ENCODE results near the gene EXOC6B.
"Not testable (repeated sequence)": the region's sequence is repeated elsewhere in the genome, so short reads cannot be mapped to it uniquely, and the experiment has no call there.

EXOC6B gene

GRCh38 chr2:72544554-72544953 lies 281.3 kb downstream of the EXOC6B start:
- no peak for DNase-seq (ENCODE audit: low spot score)

GRCh38 chr2:72543497-72544216 lies 282.2 kb downstream of the EXOC6B start:
- no peak for DNase-seq (ENCODE audit: low spot score)

GRCh38 chr2:72539071-72539552 lies 286.7 kb downstream of the EXOC6B start:
- no peak for DNase-seq (ENCODE audit: low spot score)

GRCh38 chr2:72538486-72538885 lies 287.3 kb downstream of the EXOC6B start:
- DNase-seq (ENCODE audit: low spot score) = no peak

- not testable (repeated sequence) for DNase-seq (ENCODE audit: low spot score)
These were observed 290.2 kb downstream of the EXOC6B start for GRCh38 chr2:72535586-72535985.

GRCh38 chr2:72533765-72534164 lies 292.1 kb downstream of the EXOC6B start:
- no peak for DNase-seq (ENCODE audit: low spot score)

- DNase-seq (ENCODE audit: low spot score) = no peak
These were observed 298.4 kb downstream of the EXOC6B start for GRCh38 chr2:72527424-72527823.

- no peak for DNase-seq (ENCODE audit: low spot score)
These were observed 299.2 kb downstream of the EXOC6B start for GRCh38 chr2:72526623-72527022.

GRCh38 chr2:72524071-72524470 lies 301.8 kb downstream of the EXOC6B start:
- DNase-seq (ENCODE audit: low spot score) = no peak

GRCh38 chr2:72515696-72516095 lies 310.1 kb downstream of the EXOC6B start:
- DNase-seq (ENCODE audit: low spot score) = no peak

GRCh38 chr2:72513011-72513410 lies 312.8 kb downstream of the EXOC6B start:
- no peak for DNase-seq (ENCODE audit: low spot score)

GRCh38 chr2:72512376-72512775 lies 313.5 kb downstream of the EXOC6B start:
- no peak for DNase-seq (ENCODE audit: low spot score)

GRCh38 chr2:72511906-72512305 lies 313.9 kb downstream of the EXOC6B start:
- no peak for DNase-seq (ENCODE audit: low spot score)

GRCh38 chr2:72497763-72498162 lies 328.1 kb downstream of the EXOC6B start:
- DNase-seq (ENCODE audit: low spot score) = no peak

- no peak for DNase-seq (ENCODE audit: low spot score)
These were observed 329.4 kb downstream of the EXOC6B start for GRCh38 chr2:72496479-72496878.

- no peak for DNase-seq (ENCODE audit: low spot score)
These were observed 331.4 kb downstream of the EXOC6B start for GRCh38 chr2:72494392-72494791.

GRCh38 chr2:72484622-72485021 lies 341.2 kb downstream of the EXOC6B start:
- not testable (repeated sequence) for DNase-seq (ENCODE audit: low spot score)

GRCh38 chr2:72483346-72483745 lies 342.5 kb downstream of the EXOC6B start:
- no peak for DNase-seq (ENCODE audit: low spot score)

- no peak for DNase-seq (ENCODE audit: low spot score)
These were observed 350.6 kb downstream of the EXOC6B start for GRCh38 chr2:72475246-72475645.

GRCh38 chr2:72457801-72458516 lies 367.9 kb downstream of the EXOC6B start:
- no peak for DNase-seq (ENCODE audit: low spot score)

- DNase-seq (ENCODE audit: low spot score) = no peak
These were observed 371.6 kb downstream of the EXOC6B start for GRCh38 chr2:72454189-72454588.

GRCh38 chr2:72442270-72442669 lies 383.6 kb downstream of the EXOC6B start:
- no peak for DNase-seq (ENCODE audit: low spot score)

GRCh38 chr2:72439892-72440291 lies 385.9 kb downstream of the EXOC6B start:
- DNase-seq (ENCODE audit: low spot score) = no peak

GRCh38 chr2:72438364-72438763 lies 387.5 kb downstream of the EXOC6B start:
- DNase-seq (ENCODE audit: low spot score) = no peak
